AG09309 (cell line): ENCODE data around the gene CNTNAP2.
"Not testable (repeated sequence)": the region's sequence is repeated elsewhere in the genome, so short reads cannot be mapped to it uniquely, and the experiment has no call there.

ENCODE experiments used
- DNase-seq: peaks from one replicate; pipeline ENCODE4 v3.0.0-alpha.2; 2010; ENCODE audit warnings: low read depth
- H3K4me3 ChIP-seq: 2 replicates; pipeline ENCODE4 v1.5.1; 2011; ENCODE audit warnings: mild to moderate bottlenecking, low read depth, low read length, moderate library complexity; ENCODE audit not compliant: control insufficient read depth
- TF ChIP-seq, protein P1 (sequence below): IDR thresholded peaks from 2 replicates; pipeline ENCODE4 v1.5.1; 2011; ENCODE audit warnings: mild to moderate bottlenecking, low read depth, low read length, inconsistent platforms; ENCODE audit not compliant: insufficient read depth, control insufficient read depth; ENCODE audit errors: missing control alignments

CNTNAP2 gene

DNA sequence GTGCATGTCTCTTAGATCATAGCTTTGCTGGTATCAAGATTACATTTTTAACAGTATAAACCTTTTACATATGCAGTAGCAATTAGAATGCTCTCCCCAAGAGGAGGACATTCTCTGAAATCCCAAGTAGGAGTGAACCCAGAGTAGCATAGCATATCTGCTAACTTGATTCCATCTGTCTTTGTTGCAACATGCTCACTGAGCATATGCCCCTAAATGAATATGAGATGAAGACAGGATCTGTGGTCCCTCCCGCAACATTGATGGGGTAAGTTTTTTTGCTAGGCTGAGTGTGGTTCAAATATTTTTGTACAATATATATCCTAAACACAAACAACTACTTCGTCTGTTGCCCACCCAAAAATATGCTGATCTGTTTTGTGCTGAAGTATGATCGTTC lies 1939.8 kb downstream of the CNTNAP2 start:
- TF ChIP-seq, protein P1, sequence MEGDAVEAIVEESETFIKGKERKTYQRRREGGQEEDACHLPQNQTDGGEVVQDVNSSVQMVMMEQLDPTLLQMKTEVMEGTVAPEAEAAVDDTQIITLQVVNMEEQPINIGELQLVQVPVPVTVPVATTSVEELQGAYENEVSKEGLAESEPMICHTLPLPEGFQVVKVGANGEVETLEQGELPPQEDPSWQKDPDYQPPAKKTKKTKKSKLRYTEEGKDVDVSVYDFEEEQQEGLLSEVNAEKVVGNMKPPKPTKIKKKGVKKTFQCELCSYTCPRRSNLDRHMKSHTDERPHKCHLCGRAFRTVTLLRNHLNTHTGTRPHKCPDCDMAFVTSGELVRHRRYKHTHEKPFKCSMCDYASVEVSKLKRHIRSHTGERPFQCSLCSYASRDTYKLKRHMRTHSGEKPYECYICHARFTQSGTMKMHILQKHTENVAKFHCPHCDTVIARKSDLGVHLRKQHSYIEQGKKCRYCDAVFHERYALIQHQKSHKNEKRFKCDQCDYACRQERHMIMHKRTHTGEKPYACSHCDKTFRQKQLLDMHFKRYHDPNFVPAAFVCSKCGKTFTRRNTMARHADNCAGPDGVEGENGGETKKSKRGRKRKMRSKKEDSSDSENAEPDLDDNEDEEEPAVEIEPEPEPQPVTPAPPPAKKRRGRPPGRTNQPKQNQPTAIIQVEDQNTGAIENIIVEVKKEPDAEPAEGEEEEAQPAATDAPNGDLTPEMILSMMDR = no peak
- no peak overlapping the region for H3K4me3 ChIP-seq

DNA sequence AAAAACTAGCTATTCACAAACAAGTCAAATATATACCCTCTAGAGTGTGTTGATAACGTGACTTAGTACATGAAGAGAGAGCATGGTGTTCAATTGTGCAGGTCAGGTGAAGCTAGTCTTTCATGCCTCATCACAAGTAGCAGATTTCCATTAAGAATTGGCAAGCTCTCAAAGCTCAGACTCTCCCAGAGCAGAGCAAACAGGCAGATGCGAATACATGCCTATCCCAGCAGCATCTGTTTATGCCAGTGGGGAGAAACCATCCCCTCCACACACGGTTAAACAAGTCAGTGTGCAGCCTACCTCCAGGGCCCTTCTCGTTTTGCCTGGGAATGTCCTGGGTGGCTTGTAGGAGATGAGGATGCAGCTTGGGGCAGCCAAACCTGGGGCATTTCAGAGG lies 1941.5 kb downstream of the CNTNAP2 start:
- TF ChIP-seq, protein P1 = no peak
- no peak for DNase-seq
- no peak overlapping the region for H3K4me3 ChIP-seq

More for the DNA sequence above, 1939.8 kb downstream of the CNTNAP2 start:
- DNase-seq = no peak

DNA sequence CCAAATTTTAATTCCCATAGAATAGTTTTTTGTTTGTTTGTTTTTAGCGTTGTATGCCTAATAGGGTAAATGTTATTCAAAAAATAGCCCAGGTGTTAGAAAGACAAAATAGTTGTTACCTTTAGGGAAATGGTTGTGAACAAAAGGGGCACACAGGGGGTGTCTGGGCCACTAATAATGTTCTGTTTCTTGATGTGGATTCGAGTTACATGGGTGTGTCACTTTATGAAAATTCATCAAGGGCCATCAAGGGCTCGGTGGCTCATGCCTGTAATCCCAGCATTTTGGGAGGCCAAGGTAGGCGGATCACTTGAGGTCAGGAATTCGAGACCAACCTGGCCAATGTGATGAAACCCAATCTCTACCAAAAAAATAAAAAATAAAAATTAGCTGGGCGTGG lies 1942.2 kb downstream of the CNTNAP2 start:
- TF ChIP-seq, protein P1 = no peak
- H3K4me3 ChIP-seq = no peak overlapping the region
- DNase-seq = no peak

DNA sequence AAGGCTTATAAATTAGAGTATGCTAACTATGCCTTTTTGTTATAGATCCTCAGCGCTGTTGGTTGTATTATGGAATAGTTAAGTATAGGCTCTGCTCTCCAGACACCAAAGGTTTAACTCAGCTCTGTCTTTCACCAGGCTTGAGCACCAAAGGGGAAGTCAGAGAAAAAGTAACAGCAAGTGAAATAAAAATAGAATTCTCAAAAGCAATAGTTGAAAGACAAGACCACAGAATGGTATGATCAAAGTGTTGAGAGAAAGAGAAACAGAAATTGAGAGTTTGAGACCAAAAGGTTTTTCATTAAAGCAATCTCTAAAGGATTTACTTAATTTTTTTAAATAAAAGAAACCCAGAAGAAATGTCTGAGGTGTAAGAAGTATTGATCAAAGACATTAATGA lies 1944.1 kb downstream of the CNTNAP2 start:
- DNase-seq = no peak
- TF ChIP-seq, protein P1 = no peak
- H3K4me3 ChIP-seq = no peak overlapping the region

DNA sequence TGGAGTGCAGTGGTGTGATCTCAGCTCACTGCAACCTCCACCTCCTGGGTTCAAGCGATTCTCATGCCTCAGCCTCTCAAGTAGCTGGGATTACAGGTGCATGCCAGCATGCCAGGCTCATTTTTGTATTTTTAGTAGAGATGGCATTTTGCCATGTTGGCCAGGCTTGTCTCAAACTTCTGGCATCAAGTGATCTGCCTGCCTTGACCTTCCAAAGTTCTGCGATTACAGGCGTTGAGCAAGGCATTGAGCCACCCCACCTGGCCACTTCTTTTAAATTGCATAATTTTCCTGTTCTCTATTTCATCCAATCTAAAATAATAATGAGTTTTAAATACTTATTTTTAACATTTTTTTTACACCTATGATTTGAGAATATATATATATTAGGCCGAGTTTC lies 1961.5 kb downstream of the CNTNAP2 start:
- not testable (repeated sequence) for DNase-seq, H3K4me3 ChIP-seq

DNA sequence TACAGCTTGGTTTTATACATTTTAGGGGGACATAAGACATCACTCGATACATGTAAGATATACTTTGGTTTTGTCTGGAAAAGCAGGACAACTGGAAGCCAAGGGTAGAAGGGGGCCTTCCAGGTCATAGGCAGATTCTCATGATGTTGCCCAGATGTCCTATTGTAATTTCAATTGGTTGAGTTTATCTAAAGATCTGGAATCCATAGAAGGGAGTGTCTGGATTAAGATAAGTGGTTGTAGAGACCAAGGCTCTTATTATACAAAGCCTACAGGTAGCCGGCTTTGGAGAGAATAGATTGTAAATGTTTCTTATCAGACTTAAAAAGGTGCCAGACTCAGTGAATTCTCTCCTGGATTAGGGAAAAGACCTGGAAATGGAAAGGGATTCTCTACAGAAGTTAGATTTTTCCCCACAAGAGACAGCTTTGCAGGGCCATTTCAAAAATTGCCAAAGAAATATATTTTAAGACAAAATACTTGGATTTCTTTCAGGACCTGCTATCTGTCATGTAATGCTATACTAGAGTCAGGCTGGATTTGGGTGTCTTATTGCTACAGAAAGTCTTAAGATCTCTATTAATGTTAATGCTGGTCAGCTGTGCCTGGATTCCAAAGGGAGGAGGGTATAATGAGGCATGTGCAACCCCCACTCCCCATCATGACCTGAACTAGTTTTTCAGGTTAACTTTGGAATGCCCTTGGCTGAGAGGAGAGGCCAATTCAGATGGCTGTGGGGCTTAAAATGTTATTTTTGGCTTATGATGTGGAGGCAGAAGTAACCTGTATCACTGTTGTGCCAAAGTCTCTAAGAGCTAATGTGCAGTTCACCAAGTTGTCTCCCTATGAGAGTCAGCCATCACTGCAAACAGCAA lies 1962.8 kb downstream of the CNTNAP2 start:
- TF ChIP-seq, protein P1 = no peak
- H3K4me3 ChIP-seq = no peak overlapping the region
- DNase-seq = no peak

DNA sequence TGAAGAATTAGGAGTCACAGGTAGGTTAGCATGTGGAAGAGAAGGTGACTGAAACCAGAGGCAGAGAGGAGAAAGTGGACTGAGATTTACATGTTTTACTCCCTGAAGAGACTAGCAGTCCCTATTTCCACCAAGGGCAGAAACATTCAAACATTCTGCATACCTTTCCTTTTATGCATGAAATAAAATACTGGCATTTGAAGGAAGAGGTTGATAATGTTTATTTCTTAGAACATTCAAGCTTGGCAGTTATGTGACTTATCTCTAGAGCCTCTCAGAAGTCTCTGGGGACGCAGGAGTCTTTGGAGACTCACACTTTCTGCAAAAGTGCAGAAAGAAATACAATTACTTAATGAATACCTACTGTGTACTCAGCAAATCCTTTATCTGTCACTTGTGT lies 1966.8 kb downstream of the CNTNAP2 start:
- TF ChIP-seq, protein P1 = no peak
- H3K4me3 ChIP-seq = no peak overlapping the region
- no peak for DNase-seq
